ENCODE measurements around the gene ST6GALNAC3.

The ST6GALNAC3 gene

DNA sequence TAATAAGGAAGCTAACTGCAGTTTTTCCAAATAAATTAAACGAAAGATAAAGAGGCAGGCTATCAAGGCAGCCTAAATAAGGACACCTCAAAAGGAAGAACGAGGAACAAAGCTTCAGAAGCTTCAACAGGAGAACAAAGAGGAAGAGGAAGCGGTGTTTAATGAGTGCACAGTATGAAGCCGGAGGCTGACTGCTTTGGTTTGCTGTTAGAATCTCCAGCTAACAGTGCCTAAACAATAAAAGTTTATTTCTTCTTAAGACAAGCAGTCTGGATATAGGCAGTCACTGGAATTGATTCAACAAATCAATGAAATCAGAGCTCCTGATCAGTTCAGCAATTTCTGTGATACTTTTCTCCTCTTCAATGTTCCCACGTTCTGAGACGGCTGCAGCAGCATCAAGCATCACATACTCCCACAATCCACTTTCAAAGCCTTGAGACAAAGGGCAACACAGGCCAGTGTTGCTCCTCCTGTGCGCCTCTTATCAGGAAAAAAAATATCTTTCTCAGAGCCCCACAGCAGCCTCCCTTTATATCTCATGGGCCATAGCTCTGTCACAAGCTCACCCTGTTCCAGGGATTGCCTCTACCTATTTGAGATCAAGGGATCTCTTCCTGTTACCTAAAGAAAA is 427.2 kb downstream of the ST6GALNAC3 start:
- peak; percentile 60 for DNase-seq (ENCODE audit: low read depth, low spot score)

DNA sequence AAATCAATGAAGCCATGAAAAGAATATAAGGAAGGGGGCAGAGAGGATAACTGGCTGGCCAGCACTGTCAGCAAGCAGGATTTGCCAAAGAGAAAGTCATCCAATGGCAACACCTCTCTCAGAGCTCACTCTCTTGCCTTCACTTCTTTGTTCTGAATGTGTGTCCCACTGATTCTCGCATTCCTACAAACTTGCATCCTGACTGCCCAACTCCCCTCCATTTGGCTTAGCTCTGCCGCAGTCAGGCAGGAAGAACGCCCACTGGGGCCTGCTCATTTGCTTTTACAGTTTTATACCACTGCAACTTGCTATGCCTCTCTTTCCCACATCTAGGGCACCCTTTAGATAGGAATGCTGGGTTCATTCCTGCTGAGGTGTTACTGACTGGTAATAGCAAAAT is 428.6 kb downstream of the ST6GALNAC3 start:
- DNase-seq (ENCODE audit: low read depth, low spot score) = peak; percentile 39

DNA sequence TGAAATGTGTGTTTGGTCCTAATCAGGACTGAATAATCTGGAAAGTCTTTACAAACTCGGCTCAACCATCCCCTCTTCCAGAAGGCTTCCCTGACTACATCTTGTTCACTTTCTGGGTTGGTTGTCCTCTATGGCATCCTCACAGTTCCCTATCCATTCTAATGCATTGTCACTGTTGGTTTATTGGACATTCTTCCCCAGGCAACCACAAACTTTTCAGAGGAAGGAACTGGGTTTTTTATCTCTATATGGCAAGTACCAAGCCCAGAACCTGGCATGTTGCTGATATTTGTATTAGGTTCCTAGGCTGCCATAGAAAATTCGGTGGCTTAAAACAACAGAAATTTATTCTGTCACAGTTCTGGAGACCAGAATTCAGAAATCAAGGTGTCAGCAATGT is 429.2 kb downstream of the ST6GALNAC3 start:
- no peak for DNase-seq (ENCODE audit: low read depth, low spot score)

DNA sequence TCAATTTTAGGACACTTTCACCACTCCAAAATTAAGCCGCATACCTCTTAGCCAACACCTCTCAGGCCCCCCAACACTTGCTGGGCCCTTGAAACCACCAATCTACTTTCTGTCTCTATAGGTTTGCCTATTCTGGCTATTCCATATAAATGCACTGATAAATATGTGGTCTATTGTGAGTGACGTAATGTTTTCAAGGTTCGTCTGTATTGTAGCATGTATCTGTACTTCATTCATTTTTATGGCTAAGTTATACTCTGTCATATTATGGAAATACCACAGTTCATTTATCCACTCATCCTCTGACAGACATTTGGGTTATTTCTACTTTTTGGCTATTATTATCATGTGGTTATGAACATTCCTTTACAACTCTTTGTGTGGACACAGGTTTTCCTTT is 432.8 kb downstream of the ST6GALNAC3 start:
- no peak for DNase-seq (ENCODE audit: low read depth, low spot score)

DNA sequence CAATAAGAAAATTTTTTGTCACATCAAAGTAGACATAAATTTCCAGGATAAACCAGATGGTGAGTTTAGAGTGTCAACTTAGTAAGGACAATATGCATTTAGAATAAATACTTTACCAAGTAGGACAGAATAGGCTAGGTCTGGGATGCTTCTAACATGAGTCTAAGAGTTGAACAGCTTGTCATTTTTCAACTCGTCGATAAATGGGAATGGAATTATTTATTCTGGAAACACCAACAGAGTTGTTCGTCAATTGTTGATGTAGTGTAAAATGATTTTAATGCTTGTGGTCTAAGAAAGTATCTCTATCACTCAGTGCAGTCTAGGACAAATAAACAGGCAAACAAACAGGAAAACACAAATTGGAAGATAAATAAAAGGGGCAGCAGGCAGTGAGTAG is 434.3 kb downstream of the ST6GALNAC3 start:
- no peak for DNase-seq (ENCODE audit: low read depth, low spot score)

DNA sequence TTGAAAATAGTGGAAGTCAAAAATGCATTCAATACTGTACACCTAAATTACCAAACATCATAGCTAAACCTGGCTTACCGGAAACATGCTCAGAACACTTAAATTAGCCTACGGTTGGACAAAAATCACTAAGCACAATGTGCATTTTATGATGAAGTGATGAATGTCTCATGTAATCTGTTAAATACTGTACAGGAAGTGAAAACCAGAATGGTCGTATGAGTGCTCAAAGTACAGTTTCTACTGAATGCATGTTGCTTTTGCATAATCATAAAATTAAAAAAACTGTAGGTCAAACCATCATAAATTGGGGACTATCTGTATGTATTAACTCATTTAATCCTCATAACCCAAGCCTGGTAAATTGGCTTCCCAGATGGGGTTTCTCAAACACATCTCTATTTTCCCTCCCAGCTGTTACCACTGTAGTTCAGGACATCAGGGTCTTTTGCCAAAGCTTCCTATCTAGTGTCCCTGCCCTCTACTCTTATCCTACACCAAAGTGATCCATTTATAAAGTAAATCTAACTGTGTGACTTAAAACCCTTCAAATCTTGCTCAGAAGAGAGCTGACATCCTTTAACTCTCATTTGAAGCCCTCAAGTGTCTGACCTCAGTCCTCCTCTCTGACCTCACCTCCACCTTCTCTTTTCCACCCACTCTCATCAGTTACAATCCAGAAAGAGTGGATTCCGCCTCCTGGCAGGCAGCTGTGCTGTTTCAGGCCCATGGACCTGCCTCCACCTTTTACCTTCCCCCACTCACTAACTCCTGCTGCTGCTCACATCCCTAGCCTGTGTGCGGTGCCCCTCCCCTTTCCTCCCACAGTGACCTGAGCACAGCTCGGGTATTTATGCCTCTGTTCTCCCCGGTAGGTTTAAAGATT is 436.4 kb downstream of the ST6GALNAC3 start:
- peak; percentile 57 for DNase-seq (ENCODE audit: low read depth, low spot score)

DNA sequence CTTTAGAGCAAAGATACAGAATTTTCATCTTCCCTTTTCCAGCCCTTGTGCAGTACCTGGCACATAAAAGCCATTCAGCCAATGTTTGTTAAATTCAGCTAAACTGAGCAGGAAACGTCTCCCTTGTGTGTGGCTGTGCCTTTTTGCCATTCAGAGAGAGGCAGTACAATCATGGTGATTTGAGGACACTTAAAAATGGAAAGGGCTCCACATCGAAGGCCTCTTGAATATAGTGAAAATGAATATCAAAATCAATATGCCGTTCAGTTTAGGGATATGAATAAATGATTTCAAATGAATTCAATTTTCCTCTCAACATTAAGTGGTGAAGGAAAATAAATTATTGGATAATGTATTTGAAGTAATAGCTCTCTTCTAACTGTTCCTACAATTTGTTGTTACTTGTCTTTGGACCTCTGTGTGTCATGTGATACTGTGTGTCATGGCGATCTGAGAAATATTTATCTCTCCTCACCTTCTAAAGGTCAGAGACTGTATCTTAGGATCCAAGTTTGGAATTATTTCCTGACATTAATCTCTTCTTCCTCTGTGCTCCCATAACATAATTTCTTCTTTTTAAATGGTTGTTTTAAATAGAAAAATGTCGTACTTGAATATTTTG is 437.1 kb downstream of the ST6GALNAC3 start:
- no peak for DNase-seq (ENCODE audit: low read depth, low spot score)

DNA sequence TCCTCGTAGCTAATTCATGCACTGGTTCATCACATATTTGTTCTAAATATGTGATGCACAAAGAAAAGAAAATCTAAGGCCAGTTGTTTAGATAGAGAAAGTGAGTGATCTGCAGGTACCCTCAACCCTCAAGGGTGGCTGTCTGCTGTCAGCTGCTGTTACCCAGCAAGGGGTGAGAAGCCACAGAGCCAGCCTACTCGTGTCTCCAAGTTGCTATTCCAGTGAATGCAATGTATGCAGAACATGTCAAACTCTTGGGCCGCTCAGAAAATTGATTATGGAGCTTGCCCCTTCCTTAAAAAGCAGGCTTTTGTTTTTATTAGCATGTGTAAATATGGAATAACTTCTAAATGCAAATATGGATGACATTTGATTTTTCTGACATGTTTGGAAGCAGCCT is 456.4 kb downstream of the ST6GALNAC3 start:
- DNase-seq (ENCODE audit: low read depth, low spot score) = no peak

DNA sequence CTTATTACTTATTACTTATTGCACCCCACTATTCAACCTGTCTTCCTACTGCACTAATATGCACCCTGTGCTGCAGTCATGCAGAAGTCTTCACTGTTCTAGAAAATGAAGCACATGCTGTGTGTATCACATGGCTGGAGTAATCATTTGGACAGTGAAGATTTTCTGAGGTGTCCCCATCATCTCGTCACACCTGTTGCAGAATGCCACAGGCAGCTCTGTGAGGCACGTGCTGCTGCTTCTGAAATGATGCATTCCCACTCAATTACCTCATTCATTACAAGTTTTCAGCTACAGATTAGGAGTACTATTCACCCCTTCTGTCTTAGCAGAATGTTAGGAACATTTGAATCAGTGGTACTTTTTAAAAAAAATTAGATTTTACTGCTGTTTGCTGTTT is 467.1 kb downstream of the ST6GALNAC3 start:
- DNase-seq (ENCODE audit: low read depth, low spot score) = no peak

DNA sequence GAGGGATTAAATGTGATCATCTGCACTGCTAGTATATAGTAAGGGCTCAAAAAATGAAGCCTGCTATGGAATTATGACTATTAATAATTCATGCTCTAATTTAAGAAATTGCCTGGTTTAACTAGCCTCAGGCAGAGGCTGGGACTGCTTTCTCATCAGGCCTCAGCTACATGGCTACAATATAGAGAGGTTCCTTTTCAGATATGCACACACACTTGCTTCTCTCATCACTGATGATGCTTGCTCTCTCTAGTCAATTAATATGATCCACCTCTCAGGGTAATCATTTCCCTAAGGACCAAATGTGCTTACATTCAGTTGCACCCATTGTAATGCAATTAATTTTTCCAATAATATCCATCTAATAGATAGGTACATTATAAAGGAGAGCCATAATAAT is 467.8 kb downstream of the ST6GALNAC3 start:
- no peak for DNase-seq (ENCODE audit: low read depth, low spot score)

DNA sequence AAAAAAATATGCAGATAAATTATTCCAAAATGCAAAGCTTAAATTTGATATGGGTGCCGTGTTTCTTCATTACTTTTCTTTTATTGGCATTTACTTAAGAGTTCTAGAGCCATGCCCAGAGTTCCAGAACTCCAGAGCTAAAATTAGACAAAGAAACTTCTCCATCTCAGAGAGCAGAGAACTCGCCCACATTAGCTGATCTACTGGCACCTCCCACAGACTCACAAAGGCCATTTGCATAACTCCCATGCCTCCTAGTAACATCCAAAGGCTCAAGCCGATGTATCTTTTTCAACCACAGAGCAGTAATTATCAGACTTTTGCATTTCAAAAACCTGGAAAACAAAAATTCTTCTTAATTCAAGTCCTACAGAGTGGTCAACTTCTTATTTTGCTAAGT is 468.9 kb downstream of the ST6GALNAC3 start:
- no peak for DNase-seq (ENCODE audit: low read depth, low spot score)

DNA sequence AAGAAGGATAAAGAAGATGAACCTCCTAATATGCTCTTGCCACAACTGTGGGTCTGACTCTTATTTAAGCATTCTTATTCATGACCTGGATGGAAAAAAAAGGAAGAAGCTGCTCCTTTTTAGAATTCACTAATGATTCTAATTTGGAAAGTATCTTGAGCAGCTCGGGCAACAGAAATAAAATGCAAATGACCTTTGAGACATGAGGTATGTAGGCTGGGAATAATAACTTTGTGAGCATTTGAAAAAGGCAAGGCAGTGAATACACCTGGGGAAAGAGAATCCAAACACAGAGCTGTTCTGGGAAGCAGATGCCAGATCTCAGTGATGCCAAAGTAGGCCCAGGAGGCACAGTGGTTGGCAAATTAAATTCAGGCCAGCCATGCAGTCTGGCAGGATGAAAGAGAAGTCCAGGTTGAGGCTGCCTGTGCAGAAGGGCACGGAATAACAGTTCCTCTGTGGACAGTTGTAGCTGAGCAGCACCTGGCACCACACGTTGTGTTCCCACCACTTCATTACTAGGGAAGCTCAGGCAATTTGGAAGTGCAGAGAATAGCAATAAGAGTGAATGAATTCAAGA is 471.9 kb downstream of the ST6GALNAC3 start:
- DNase-seq (ENCODE audit: low read depth, low spot score) = no peak

DNA sequence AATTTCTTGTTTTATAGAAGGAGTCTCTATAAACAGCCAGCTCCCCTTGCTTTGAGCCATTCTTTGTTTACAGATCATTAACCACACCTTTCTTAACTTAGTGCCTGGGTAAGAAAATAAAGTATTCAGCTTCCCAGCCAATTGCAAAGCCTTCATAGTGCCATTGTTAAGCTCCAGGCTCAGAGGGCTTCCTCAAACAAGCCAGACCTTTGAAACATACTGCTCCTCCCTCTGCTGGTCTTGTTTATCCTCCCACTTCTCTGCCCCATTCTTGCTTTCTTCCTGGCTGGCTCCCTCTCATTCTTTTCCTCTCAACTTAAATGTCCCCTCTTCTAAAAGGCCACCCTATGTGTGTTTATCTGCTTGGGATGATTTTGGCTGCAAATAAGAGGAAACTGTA is 473.4 kb downstream of the ST6GALNAC3 start:
- peak; percentile 24 for DNase-seq (ENCODE audit: low read depth, low spot score)

DNA sequence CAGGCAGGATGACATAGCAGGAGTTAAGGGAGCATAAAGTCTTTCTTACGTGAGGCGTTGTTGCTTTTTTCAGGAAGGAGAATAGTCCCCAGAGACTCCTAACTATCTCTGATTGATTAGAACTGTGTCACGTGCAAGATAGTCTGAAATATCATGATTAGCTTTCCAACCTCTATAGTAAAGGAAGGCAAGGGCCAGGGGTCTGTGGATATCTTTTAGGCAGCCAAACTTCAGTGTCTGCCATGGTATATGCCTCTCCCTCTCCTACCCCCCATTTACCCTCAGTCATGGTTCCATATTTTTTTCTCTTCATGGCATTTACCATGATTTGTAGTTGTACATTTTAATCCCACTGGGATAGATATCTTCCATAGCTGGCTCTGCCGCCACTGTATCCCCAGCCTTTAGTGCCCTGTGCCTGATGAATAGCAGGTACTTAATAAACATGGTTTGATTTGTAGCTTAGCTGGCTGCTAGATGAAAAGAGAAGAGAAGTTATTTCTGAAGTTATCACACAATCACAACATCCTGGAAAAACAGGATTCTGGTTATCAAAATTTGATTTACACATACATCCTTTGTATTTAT is 474.1 kb downstream of the ST6GALNAC3 start:
- DNase-seq (ENCODE audit: low read depth, low spot score) = no peak

DNA sequence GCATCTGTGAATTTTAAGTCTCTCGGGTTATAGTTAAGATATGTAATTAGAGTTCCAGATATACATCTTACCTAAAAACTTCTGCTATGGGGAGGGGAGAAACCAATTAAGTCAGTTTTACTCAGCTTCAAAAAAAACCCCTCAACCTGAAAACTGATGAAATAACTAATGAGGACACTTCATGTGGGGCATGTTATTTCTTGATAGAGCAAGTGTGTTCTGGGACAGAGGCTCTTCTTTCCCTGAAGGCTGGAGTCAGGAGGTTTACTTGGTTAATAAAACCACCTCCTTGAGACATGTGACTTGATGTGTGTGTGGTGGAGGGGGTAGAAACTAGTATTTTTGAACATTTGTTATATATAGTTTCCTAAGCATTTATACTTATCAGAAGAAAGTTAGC is 479.7 kb downstream of the ST6GALNAC3 start:
- no peak for DNase-seq (ENCODE audit: low read depth, low spot score)

DNA sequence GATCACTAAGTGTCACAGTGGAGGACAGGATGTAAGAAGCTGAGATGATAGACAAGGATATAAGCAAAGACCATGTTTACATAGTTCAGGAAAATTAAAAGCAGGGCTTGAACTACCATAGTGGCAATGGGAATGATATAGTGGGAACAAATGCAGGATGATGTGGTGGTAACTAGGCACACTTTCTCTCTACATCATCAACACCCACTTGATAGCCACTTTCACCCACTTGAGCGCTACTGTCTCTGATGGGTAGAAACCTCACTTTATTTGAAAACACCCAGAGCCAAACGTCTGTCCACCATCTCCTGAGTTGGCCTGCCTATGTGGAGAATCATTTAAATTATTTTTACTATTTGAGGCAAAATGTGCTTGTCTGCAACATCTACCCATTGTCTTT is 487.7 kb downstream of the ST6GALNAC3 start:
- DNase-seq (ENCODE audit: low read depth, low spot score) = no peak

DNA sequence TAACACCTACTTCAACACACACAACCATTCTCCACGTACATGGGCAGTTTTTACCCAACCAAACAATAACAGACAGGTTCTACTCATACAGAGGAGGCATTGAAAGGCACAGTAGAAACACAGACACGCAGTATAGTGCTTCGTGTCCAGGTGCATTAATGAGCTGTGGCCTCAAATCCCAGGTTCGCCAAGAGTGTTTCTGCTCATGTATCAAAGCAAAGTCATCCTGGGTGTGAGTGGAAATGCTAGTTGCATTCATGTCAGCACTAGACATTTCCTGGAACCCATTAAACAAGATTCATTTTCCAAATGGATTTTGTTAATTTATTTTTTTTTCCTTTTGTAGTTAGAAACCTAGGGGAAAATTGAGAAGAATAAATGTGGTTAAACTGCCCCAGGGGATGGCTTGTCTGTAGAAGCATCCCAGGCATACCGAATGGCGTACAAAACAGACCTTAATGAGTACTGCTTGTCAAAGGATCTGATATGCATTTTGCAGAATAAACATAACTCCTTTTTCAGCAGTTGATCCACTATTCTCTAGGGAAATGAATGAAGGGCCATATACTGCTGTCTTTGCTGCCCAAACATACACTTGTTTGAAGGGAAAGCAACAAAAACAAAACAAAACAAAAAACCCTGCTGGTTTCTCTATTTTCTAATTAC is 494.2 kb downstream of the ST6GALNAC3 start:
- no peak for DNase-seq (ENCODE audit: low read depth, low spot score)

DNA sequence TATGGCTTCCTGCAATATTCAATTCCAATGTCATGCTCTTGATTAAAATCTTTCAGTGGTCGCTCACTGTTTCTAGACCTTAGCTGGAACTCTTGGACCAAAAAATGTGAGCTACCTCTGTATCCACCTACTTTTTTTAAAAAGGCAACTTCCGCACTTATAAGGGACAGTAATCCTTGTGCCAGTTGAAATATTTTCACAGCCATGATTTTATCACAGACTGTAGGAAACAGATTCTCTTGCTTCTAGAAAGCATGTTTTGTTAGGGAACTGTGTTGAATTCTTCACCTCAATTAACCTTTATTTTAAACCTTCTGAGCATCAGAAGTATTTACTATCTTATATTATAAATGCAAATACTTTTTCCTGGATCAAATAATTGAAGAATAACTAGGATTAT is 496.7 kb downstream of the ST6GALNAC3 start:
- no peak for DNase-seq (ENCODE audit: low read depth, low spot score)

DNA sequence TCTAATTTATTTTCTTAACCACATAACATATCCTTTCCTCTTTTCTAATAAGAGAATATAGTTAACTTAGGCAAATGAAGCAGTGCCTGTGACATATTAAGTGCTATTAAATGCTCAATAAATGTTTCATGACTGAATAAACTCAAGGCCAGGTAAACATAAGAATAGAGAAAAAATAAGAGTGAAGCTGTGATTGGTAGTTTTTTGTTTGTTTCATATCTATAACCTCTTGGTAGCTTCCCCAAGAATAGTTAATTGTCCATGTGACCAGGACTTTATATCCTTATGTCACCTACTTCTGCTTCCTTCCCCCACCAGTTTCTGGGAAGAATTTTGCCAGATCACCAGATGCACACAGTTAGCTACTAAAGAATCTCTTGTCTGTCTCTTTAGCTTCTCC is 497.7 kb downstream of the ST6GALNAC3 start:
- no peak for DNase-seq (ENCODE audit: low read depth, low spot score)

DNA sequence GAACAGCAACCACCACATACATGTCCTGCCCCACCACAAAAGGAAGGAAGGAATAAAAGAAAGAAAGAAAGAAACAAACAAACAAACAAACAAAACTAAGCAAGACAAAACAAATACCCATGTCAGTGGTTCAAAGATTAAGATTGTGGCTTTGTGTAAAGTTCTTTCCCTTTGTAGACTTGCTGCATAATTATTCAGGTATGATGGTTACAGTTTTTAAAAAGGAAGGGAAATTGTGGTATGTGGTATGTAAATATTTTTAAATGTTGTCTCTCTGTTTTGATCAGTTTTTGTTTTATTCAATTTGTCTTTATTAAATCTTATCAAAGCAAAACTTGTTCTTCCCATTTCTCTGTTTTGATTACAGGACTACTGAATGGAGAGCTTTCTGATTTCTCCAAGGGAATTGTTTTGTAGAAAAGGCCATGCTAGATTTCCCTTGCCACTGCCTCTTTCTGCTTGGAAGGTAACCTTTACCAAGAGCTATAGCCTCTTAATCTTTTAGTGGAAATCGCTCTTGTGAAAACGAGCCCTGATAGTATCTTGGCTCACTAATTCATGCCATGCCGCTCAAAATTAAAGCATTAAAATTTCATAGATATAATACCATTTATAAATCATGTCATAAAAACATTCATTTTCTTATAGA is 502.5 kb downstream of the ST6GALNAC3 start:
- no peak for DNase-seq (ENCODE audit: low read depth, low spot score)

Data from ELF-1 (cell line).